GM23248 (cell line): ENCODE results near the gene MTHFD1L. TPM values are rescaled to one million over a fixed set of nuclear protein-coding genes. Genes with fewer than 3 reads are reported as not detected.

Source experiments
- DNase-seq: peaks from one replicate; pipeline ENCODE4 v3.0.0-alpha.2; 2015
- H2AFZ ChIP-seq: fragments of 200-600 bp; sonication (generic); 2 replicates; pipeline ENCODE4 v1.6.1; 2016; ENCODE audit warnings: antibody characterized with exemption
- H3F3A ChIP-seq: fragments of 200-600 bp; sonication (generic); 2 replicates; pipeline ENCODE4 v1.6.1; 2016; ENCODE audit warnings: mild to moderate bottlenecking, antibody characterized with exemption, mixed run types; ENCODE audit not compliant: insufficient read depth
- H3K27ac ChIP-seq: fragments of 200-600 bp; sonication (generic); 2 replicates; pipeline ENCODE4 v1.5.1; 2016; ENCODE audit warnings: mild to moderate bottlenecking
- H3K27me3 ChIP-seq: fragments of 200-600 bp; sonication (generic); replicated peaks from 2 replicates; pipeline ENCODE4 v1.6.1; 2016; ENCODE audit warnings: mild to moderate bottlenecking; ENCODE audit not compliant: insufficient read depth
- H3K36me3 ChIP-seq: fragments of 200-600 bp; sonication (generic); 2 replicates; pipeline ENCODE4 v1.6.1; 2016; ENCODE audit warnings: low read depth, mild to moderate bottlenecking
- H3K4me1 ChIP-seq: fragments of 200-600 bp; sonication (generic); 2 replicates; pipeline ENCODE4 v1.6.1; 2016; ENCODE audit warnings: mild to moderate bottlenecking; ENCODE audit not compliant: insufficient read depth
- H3K4me2 ChIP-seq: fragments of 200-600 bp; sonication (generic); one replicate; pipeline ENCODE4 v1.6.1; 2016; ENCODE audit warnings: mild to moderate bottlenecking; ENCODE audit not compliant: unreplicated experiment
- H3K4me3 ChIP-seq: fragments of 200-600 bp; sonication (generic); 2 replicates; pipeline ENCODE4 v1.5.1; 2016; ENCODE audit warnings: mild to moderate bottlenecking
- H3K79me2 ChIP-seq: fragments of 200-600 bp; sonication (generic); 2 replicates; pipeline ENCODE4 v1.6.1; 2016; ENCODE audit warnings: mild to moderate bottlenecking; ENCODE audit not compliant: insufficient read depth
- H3K9ac ChIP-seq: fragments of 200-600 bp; sonication (generic); 2 replicates; pipeline ENCODE4 v1.6.1; 2016; ENCODE audit warnings: mild to moderate bottlenecking
- H3K9me2 ChIP-seq: fragments of 200-600 bp; sonication (generic); 2 replicates; pipeline ENCODE4 v1.6.1; 2016; ENCODE audit warnings: mixed run types, mild to moderate bottlenecking, moderate library complexity; ENCODE audit not compliant: insufficient read depth
- H3K9me3 ChIP-seq: fragments of 200-600 bp; sonication (generic); one replicate; pipeline ENCODE4 v1.6.1; 2017; ENCODE audit warnings: low read depth
- H4K20me1 ChIP-seq: fragments of 200-600 bp; sonication (generic); 2 replicates; pipeline ENCODE4 v1.6.0; 2016; ENCODE audit not compliant: insufficient read depth
- EZH2 ChIP-seq: fragments of 200-600 bp; sonication (generic); IDR thresholded peaks from 2 replicates; pipeline ENCODE4 v1.6.1; 2018; ENCODE audit warnings: antibody characterized with exemption, mild to moderate bottlenecking; ENCODE audit not compliant: insufficient read depth, poor library complexity, severe bottlenecking
- EZH2phosphoT487 ChIP-seq: fragments of 200-600 bp; sonication (generic); IDR thresholded peaks from 2 replicates; pipeline ENCODE4 v1.6.1; 2018; ENCODE audit warnings: antibody characterized with exemption, moderate library complexity, mild to moderate bottlenecking, low read depth; ENCODE audit not compliant: insufficient read depth
- WGBS, 2 experiments: methylation state at CpG; one replicate each; pipeline ENCODE4 v1.1.6; 2015 to 2017; ENCODE audit warnings: low lambda C conversion rate in 2 of 2, low coverage in 1 of 2; ENCODE audit errors: missing lambda C conversion rate in 2 of 2; 5-methylcytosine and 5-hydroxymethylcytosine counted together
- in situ Hi-C: fragments of 300-500 bp; cut with MboI; formaldehyde crosslinking; loops from 2 replicates; pipeline ENCODE4 v1.15.0; 2020
- polyA plus RNA-seq: library from polyadenylated mRNA; unstranded; fragments of >200 nt; fragmentation: Nextera tagmentation; extraction: Ambion mirVana; gene quantifications from 2 replicates; pipeline ENCODE4 v1.2.1, GENCODE V29; 2016
- total RNA-seq: library from RNA; depleted of rRNA; stranded (reverse); fragments of >200 nt; shearing (Covaris generic); gene quantifications from 2 replicates; pipeline ENCODE4 v1.2.3, GENCODE V29; 2014

MTHFD1L gene
- total and polyA plus RNA-seq, 2 experiments from 2014 or later, result 57.6 to 99.6 TPM

- H3K9ac ChIP-seq, result peak overlapping the region; percentile 40
- no peaks in the 10 kb centered on the region for H3K27me3 ChIP-seq
- H3K36me3 ChIP-seq, result no peaks in the 10 kb centered on the region
- no peaks in the 10 kb centered on the region for H3K9me3 ChIP-seq
- TF ChIP-seq EZH2 (no peak), EZH2phosphoT487 (no peak)
- WGBS, 2 experiments, result 28 to 36% methylated on average over 13 of the region's 13 CpGs
- peak overlapping the region; percentile 68 for H3K27ac ChIP-seq
- H3K9me2 ChIP-seq, result no peaks in the 10 kb centered on the region
- H3K4me2 ChIP-seq, result peak overlapping the region; percentile 62
- H3K4me1 ChIP-seq, result peaks cover 12% of the 10 kb centered on the region
- H3F3A ChIP-seq, result peaks cover 6% of the 10 kb centered on the region
- no peaks in the 10 kb centered on the region for H3K79me2 ChIP-seq
- peak; percentile 80 for DNase-seq
- peak overlapping the region; percentile 73 for H2AFZ ChIP-seq
- peak overlapping the region; percentile 21; the same call in 1 of the 2 replicates for H3K4me3 ChIP-seq
- in situ Hi-C loops, result no loop called here
- no peaks in the 10 kb centered on the region for H4K20me1 ChIP-seq
These were observed 34.9 kb upstream of the MTHFD1L start for GRCh38 chr6:150830439-150831165.

GRCh38 chr6:150831577-150831976, 33.9 kb upstream of the MTHFD1L start:
- H3K4me2 ChIP-seq, result no peak overlapping the region
- H3K79me2 ChIP-seq, result no peaks in the 10 kb centered on the region
- no peak for TF ChIP-seq EZH2
- no peak for TF ChIP-seq EZH2phosphoT487
- no peaks in the 10 kb centered on the region for H3K36me3 ChIP-seq
- H3K4me3 ChIP-seq, result no peak overlapping the region
- H3K4me1 ChIP-seq, result peaks cover 12% of the 10 kb centered on the region
- WGBS, 2 experiments, result 96 to 97% methylated on average over 14 of the region's 14 CpGs
- no peaks in the 10 kb centered on the region for H3K27me3 ChIP-seq
- no peak for DNase-seq
- H3K9me2 ChIP-seq, result no peaks in the 10 kb centered on the region
- H3K9ac ChIP-seq, result no peak overlapping the region
- H2AFZ ChIP-seq, result no peak overlapping the region
- no peak overlapping the region for H3K27ac ChIP-seq
- no peaks in the 10 kb centered on the region for H3K9me3 ChIP-seq
- H3F3A ChIP-seq, result peaks cover 6% of the 10 kb centered on the region
- no peaks in the 10 kb centered on the region for H4K20me1 ChIP-seq
- in situ Hi-C loops, result no loop called here

- Histone ChIP-seq H3K4me3 (no peak overlapping the region), H3K4me2 (no peak overlapping the region), H3K27me3 (no peaks in the 10 kb centered on the region), H3K4me1 (peaks cover 4% of the 10 kb centered on the region), H3K79me2 (no peaks in the 10 kb centered on the region), H4K20me1 (no peaks in the 10 kb centered on the region), H3K9ac (no peak overlapping the region), H3K9me3 (no peaks in the 10 kb centered on the region), H3K27ac (no peak overlapping the region), H3F3A (peaks cover 8% of the 10 kb centered on the region), H2AFZ (no peak overlapping the region), H3K36me3 (no peaks in the 10 kb centered on the region), H3K9me2 (no peaks in the 10 kb centered on the region)
- DNase-seq, result no peak
- TF ChIP-seq EZH2phosphoT487 (no peak), EZH2 (no peak)
- in situ Hi-C loops, result no loop called here
These were observed 29.9 kb upstream of the MTHFD1L start for GRCh38 chr6:150835620-150836019.

GRCh38 chr6:150840185-150840584, 25.3 kb upstream of the MTHFD1L start:
- DNase-seq, result peak; percentile 42
- no peak overlapping the region for H3K27ac ChIP-seq
- no peaks in the 10 kb centered on the region for H3K4me1 ChIP-seq
- peaks cover 9% of the 10 kb centered on the region; the same call in 1 of the 2 replicates for H3F3A ChIP-seq
- H3K4me2 ChIP-seq, result no peak overlapping the region
- no peaks in the 10 kb centered on the region for H3K27me3 ChIP-seq
- H3K9ac ChIP-seq, result no peak overlapping the region
- TF ChIP-seq EZH2, result no peak
- TF ChIP-seq EZH2phosphoT487, result no peak
- H2AFZ ChIP-seq, result no peak overlapping the region
- 84 to 87% methylated on average over 4 of the region's 4 CpGs for WGBS, 2 experiments
- H4K20me1 ChIP-seq, result no peaks in the 10 kb centered on the region
- no peaks in the 10 kb centered on the region for H3K9me3 ChIP-seq
- no peaks in the 10 kb centered on the region for H3K9me2 ChIP-seq
- H3K79me2 ChIP-seq, result no peaks in the 10 kb centered on the region
- in situ Hi-C loops, result no loop called here
- H3K4me3 ChIP-seq, result no peak overlapping the region
- H3K36me3 ChIP-seq, result no peaks in the 10 kb centered on the region
